ENCODE measurements around the gene PNLIPRP1. TPM values are rescaled to one million over a fixed set of nuclear protein-coding genes. Genes with fewer than 3 reads are reported as not detected.
A peak's percentile ranks its signal among the peaks of the same experiment; 100 is the strongest.

Gene PNLIPRP1
- total RNA-seq, 1 experiment from 2014 or later, result not detected

DNA sequence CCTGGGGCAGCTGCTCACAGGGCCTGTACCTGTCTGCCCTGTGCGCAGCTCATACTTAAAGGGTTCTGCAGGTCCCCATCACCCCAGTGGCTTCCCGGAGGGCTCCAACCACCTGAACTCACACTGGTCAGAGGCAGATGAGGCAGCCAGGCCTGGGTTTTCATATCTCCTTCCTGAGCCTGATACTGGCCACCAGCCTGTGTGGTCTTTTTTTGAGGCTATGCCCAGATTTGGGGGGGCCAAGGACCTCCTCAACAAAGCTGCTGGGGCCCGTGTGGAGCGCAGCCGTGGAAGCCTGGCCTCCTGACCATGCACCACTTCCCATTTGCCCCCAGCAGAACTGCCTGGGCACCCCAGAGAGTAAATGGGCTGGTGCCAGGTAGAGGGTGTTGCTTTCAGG is 55.7 kb downstream of the PNLIPRP1 start:
- H2BK12ac ChIP-seq (ENCODE audit: insufficient read length, low read depth, low read length), result no peak overlapping the region
- peaks cover 3% of the 10 kb centered on the region for H3K27me3 Mint-ChIP-seq (ENCODE audit: low read depth)
- H3K9me3 ChIP-seq (ENCODE audit: control insufficient read depth, low read depth, low read length), result no peaks in the 10 kb centered on the region
- H3K4me3 Mint-ChIP-seq, result no peak overlapping the region
- H3K27ac ChIP-seq (ENCODE audit: insufficient read length, low read depth, low read length), result no peak overlapping the region
- H2AK5ac ChIP-seq (ENCODE audit: insufficient read length, low read length), result no peak overlapping the region
- no peaks in the 10 kb centered on the region for H3K23me2 ChIP-seq (ENCODE audit: insufficient read length, low read depth, low read length, poor library complexity, severe bottlenecking)
- peaks cover 7 to 11% of the 10 kb centered on the region in 2 experiments; a peak in 3 of 4 replicates for H3K4me1 Mint-ChIP-seq
- H3K9me3 Mint-ChIP-seq, result peaks cover 9 to 11% of the 10 kb centered on the region in 2 experiments
- H3K56ac ChIP-seq (ENCODE audit: insufficient read length, low read depth, low read length), result no peak overlapping the region
- no peaks in the 10 kb centered on the region for H3K27me3 ChIP-seq (ENCODE audit: insufficient read depth, low read length)
- no peak overlapping the region for H2BK15ac ChIP-seq (ENCODE audit: low read depth, low read length)
- no peak overlapping the region for H2AFZ ChIP-seq (ENCODE audit: low read length)
- no peak overlapping the region for H2BK20ac ChIP-seq (ENCODE audit: low read depth, low read length, poor library complexity, severe bottlenecking)
- no peak overlapping the region for H3T11ph ChIP-seq (ENCODE audit: low read length)
- H4K91ac ChIP-seq (ENCODE audit: insufficient read length, low read depth, low read length), result no peak overlapping the region
- no peak overlapping the region for H3K14ac ChIP-seq (ENCODE audit: insufficient read depth, low read length)
- H3K27ac Mint-ChIP-seq, result no peak overlapping the region
- no peak overlapping the region for H3K4ac ChIP-seq (ENCODE audit: low read depth, low read length)
- H3K79me2 ChIP-seq (ENCODE audit: insufficient read depth, low read length), result no peaks in the 10 kb centered on the region
- H4K20me1 ChIP-seq (ENCODE audit: control insufficient read depth, insufficient read depth, insufficient read length), result no peaks in the 10 kb centered on the region
- H3K36me3 Mint-ChIP-seq (ENCODE audit: insufficient read depth in 1 of 3, low read depth in 3 of 3), result no peaks in the 10 kb centered on the region
- H3K18ac ChIP-seq (ENCODE audit: insufficient read length, low read depth, low read length), result no peak overlapping the region
- no CpG with 5 or more reads among the region's 5 CpGs for WGBS (ENCODE audit: extremely low coverage, insufficient read length, low lambda C conversion rate)
- no peak overlapping the region for H3K4me2 ChIP-seq (ENCODE audit: insufficient read depth, insufficient read length, low read length)
- no peak overlapping the region for H3K23ac ChIP-seq (ENCODE audit: insufficient read length, low read depth, low read length)
- no peak overlapping the region for H4K5ac ChIP-seq (ENCODE audit: insufficient read length, low read depth, low read length)
- no peak overlapping the region for H2BK120ac ChIP-seq (ENCODE audit: low read depth, low read length, poor library complexity, severe bottlenecking)
- H2BK5ac ChIP-seq (ENCODE audit: insufficient read length, low read length), result no peak overlapping the region
- no peaks in the 10 kb centered on the region for H3K4me1 ChIP-seq (ENCODE audit: insufficient read depth, low read length)
- no peak overlapping the region for H4K8ac ChIP-seq (replicated peaks; ENCODE audit: insufficient read length, low read depth, low read length)
- no peaks in the 10 kb centered on the region for H3K79me1 ChIP-seq (ENCODE audit: insufficient read depth, low read depth, low read length, poor library complexity, severe bottlenecking)
- TF ChIP-seq, protein P1, sequence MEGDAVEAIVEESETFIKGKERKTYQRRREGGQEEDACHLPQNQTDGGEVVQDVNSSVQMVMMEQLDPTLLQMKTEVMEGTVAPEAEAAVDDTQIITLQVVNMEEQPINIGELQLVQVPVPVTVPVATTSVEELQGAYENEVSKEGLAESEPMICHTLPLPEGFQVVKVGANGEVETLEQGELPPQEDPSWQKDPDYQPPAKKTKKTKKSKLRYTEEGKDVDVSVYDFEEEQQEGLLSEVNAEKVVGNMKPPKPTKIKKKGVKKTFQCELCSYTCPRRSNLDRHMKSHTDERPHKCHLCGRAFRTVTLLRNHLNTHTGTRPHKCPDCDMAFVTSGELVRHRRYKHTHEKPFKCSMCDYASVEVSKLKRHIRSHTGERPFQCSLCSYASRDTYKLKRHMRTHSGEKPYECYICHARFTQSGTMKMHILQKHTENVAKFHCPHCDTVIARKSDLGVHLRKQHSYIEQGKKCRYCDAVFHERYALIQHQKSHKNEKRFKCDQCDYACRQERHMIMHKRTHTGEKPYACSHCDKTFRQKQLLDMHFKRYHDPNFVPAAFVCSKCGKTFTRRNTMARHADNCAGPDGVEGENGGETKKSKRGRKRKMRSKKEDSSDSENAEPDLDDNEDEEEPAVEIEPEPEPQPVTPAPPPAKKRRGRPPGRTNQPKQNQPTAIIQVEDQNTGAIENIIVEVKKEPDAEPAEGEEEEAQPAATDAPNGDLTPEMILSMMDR (conservative IDR thresholded peaks at IDR 0.05), result no peak
- H3K9ac ChIP-seq (ENCODE audit: extremely low read depth, insufficient read length, low read length), result no peak overlapping the region
- DNase-seq, result peak; percentile 7

Data from H9 (cell line).